Neural cell (in vitro differentiated cells): ENCODE data around the gene LRRC49.

Experiments
- EP300 ChIP-seq: fragments of 450-650 bp; conservative IDR thresholded peaks from 2 replicates; pipeline ENCODE4 v1.6.1; 2014; ENCODE audit warnings: antibody characterized with exemption, mild to moderate bottlenecking, moderate library complexity; ENCODE audit not compliant: poor library complexity, severe bottlenecking
- EZH2 ChIP-seq: fragments of 200-600, 300-800 bp; shearing (Covaris generic), sonication (generic); IDR thresholded peaks from 2 replicates; pipeline ENCODE4 v1.6.1; 2014; ENCODE audit warnings: antibody characterized with exemption, low read length, borderline replicate concordance, mild to moderate bottlenecking; ENCODE audit not compliant: insufficient read depth, poor library complexity, severe bottlenecking
- MXI1 ChIP-seq: fragments of 450-650 bp; conservative IDR thresholded peaks from 2 replicates; pipeline ENCODE4 v1.6.1; 2014; ENCODE audit warnings: antibody characterized with exemption, mild to moderate bottlenecking; ENCODE audit not compliant: poor library complexity, severe bottlenecking
- POLR2AphosphoS5 ChIP-seq: IDR thresholded peaks from 2 replicates; pipeline ENCODE4 v1.6.1; 2012
- TF ChIP-seq, protein P1 (sequence below): fragments of 450-650 bp; IDR thresholded peaks from 2 replicates; pipeline ENCODE4 v1.5.1; 2014; ENCODE audit warnings: antibody characterized with exemption, mild to moderate bottlenecking, moderate library complexity; ENCODE audit not compliant: poor library complexity, severe bottlenecking

DNA sequence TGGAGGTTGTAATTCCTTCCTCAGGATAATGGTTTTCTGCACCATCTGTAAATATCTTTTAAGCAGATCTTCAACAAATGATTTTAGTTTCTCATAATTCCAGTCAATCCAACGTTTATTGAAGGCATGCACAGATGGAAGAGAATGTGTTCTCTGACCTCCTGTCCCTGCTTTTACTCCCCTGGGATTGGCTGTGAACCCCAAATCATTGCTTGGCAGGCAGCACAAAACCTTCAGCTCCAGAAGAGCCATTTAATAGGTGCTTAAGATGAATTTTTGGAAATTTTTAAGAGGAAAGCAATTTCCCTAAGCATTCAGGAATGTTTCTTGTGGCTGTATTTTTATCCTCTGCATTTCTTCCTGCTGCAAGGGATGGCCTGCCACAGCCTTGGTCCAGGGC is 197.2 kb downstream of the LRRC49 start:
- TF ChIP-seq, protein P1, sequence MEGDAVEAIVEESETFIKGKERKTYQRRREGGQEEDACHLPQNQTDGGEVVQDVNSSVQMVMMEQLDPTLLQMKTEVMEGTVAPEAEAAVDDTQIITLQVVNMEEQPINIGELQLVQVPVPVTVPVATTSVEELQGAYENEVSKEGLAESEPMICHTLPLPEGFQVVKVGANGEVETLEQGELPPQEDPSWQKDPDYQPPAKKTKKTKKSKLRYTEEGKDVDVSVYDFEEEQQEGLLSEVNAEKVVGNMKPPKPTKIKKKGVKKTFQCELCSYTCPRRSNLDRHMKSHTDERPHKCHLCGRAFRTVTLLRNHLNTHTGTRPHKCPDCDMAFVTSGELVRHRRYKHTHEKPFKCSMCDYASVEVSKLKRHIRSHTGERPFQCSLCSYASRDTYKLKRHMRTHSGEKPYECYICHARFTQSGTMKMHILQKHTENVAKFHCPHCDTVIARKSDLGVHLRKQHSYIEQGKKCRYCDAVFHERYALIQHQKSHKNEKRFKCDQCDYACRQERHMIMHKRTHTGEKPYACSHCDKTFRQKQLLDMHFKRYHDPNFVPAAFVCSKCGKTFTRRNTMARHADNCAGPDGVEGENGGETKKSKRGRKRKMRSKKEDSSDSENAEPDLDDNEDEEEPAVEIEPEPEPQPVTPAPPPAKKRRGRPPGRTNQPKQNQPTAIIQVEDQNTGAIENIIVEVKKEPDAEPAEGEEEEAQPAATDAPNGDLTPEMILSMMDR: no peak
- TF ChIP-seq POLR2AphosphoS5 (no peak), EZH2 (no peak), EP300 (no peak), MXI1 (no peak)
